Osteoblast (primary cell): ENCODE measurements around the gene WBP1L. TPM values are rescaled to one million over a fixed set of nuclear protein-coding genes. Genes with fewer than 3 reads are reported as not detected.

ENCODE experiments used
- DNase-seq: peaks from one replicate; pipeline ENCODE4 v3.0.0; 2011; ENCODE audit warnings: low spot score, mixed read lengths; ENCODE audit not compliant: insufficient read length; ENCODE audit errors: missing footprints
- H2AFZ ChIP-seq: 2 replicates; pipeline ENCODE4 v1.6.0; 2011; ENCODE audit warnings: mild to moderate bottlenecking, low read length
- H3K27ac ChIP-seq: 2 replicates; pipeline ENCODE4 v1.5.1; 2011; ENCODE audit warnings: mild to moderate bottlenecking, low read depth, low read length, moderate library complexity
- H3K27me3 ChIP-seq: 2 replicates; pipeline ENCODE4 v1.6.0; 2012; ENCODE audit warnings: mild to moderate bottlenecking, control low read depth, inconsistent platforms, low read length, moderate library complexity; ENCODE audit not compliant: insufficient read depth
- H3K36me3 ChIP-seq: 2 replicates; pipeline ENCODE4 v1.5.1; 2011; ENCODE audit warnings: mild to moderate bottlenecking, low read length, control low read depth, moderate library complexity; ENCODE audit not compliant: insufficient read depth
- H3K4me1 ChIP-seq: 2 replicates; pipeline ENCODE4 v1.5.1; 2011; ENCODE audit warnings: mild to moderate bottlenecking, low read length, control low read depth, moderate library complexity; ENCODE audit not compliant: insufficient read depth
- H3K4me2 ChIP-seq: 2 replicates; pipeline ENCODE4 v1.6.0; 2011; ENCODE audit warnings: mild to moderate bottlenecking, low read length; ENCODE audit not compliant: insufficient read depth
- H3K4me3 ChIP-seq: fragments of 200-600 bp; sonication (generic); 3 replicates; pipeline ENCODE4 v1.5.1; 2012; ENCODE audit warnings: mild to moderate bottlenecking, low read length, inconsistent platforms; ENCODE audit not compliant: insufficient read depth
- H3K79me2 ChIP-seq: 2 replicates; pipeline ENCODE4 v1.6.0; 2012; ENCODE audit warnings: mild to moderate bottlenecking, low read length, control low read depth, inconsistent platforms; ENCODE audit not compliant: insufficient read depth
- H3K9me3 ChIP-seq: 2 replicates; pipeline ENCODE4 v1.5.1; 2011; ENCODE audit warnings: low read depth, low read length, control low read depth
- H4K20me1 ChIP-seq: 2 replicates; pipeline ENCODE4 v1.6.0; 2012; ENCODE audit warnings: mild to moderate bottlenecking, low read length, control low read depth; ENCODE audit not compliant: insufficient read depth
- total RNA-seq: library from RNA; depleted of rRNA; stranded (reverse); fragments of >200 nt; gene quantifications from 2 replicates; pipeline ENCODE4 v1.2.3, GENCODE V29; 2012
- TF ChIP-seq, protein P1 (sequence below): IDR thresholded peaks from 2 replicates; pipeline ENCODE4 v1.5.1; 2011; ENCODE audit warnings: mild to moderate bottlenecking, low read depth, low read length, moderate library complexity; ENCODE audit errors: extremely low read depth

Gene WBP1L
- total RNA-seq, 1 donor = 76.4 TPM

GRCh38 chr10:102775201-102775934 is 31.6 kb downstream of the WBP1L start:
- peak overlapping the region; percentile 73 for H3K4me3 ChIP-seq
- no peaks in the 10 kb centered on the region for H3K27me3 ChIP-seq
- peak overlapping the region; percentile 99 for H3K27ac ChIP-seq
- H3K36me3 ChIP-seq = no peaks in the 10 kb centered on the region
- H2AFZ ChIP-seq = no peak overlapping the region
- no peaks in the 10 kb centered on the region for H3K9me3 ChIP-seq
- peak overlapping the region; percentile 98 for H3K4me2 ChIP-seq
- H4K20me1 ChIP-seq = peaks cover 17% of the 10 kb centered on the region
- TF ChIP-seq, protein P1, sequence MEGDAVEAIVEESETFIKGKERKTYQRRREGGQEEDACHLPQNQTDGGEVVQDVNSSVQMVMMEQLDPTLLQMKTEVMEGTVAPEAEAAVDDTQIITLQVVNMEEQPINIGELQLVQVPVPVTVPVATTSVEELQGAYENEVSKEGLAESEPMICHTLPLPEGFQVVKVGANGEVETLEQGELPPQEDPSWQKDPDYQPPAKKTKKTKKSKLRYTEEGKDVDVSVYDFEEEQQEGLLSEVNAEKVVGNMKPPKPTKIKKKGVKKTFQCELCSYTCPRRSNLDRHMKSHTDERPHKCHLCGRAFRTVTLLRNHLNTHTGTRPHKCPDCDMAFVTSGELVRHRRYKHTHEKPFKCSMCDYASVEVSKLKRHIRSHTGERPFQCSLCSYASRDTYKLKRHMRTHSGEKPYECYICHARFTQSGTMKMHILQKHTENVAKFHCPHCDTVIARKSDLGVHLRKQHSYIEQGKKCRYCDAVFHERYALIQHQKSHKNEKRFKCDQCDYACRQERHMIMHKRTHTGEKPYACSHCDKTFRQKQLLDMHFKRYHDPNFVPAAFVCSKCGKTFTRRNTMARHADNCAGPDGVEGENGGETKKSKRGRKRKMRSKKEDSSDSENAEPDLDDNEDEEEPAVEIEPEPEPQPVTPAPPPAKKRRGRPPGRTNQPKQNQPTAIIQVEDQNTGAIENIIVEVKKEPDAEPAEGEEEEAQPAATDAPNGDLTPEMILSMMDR = no peak
- H3K4me1 ChIP-seq = peaks cover 84% of the 10 kb centered on the region
- peaks cover 78% of the 10 kb centered on the region for H3K79me2 ChIP-seq
- peak; percentile 9 for DNase-seq

DNA sequence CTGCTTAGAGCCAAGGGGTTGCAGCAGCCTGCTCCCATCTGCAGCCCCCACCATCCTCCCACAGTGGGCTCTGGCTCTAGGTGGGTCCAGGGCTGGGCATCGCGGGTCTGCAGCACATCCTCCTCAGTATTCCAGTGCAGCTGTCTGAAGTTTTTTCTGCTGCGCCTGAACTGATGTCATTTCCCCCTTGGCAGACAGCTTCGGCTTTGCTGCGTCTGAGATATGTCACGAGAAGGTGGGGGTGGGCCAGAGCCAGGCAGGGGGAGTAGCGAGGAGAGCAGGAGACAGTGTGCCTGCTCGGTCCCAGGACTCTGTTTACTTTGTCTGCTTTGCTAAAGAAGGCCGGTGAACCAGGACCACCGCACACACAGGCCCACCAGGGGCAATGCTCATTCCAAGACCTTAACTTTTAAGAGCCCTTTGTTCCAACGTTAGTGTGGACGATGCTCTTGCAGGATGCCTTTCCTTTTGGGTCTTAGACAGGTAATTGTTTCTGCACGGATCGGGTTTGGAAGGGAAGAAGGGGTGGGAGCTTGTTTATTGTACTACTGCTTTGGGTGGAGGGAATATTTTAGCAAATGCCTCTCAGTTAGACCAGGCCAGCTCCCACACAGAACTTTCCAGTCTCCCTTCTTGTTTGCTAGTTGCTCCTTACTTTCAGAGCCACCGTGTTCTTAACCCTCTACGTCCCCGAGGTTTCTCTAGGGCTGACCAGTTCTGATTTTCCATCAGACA is 32.4 kb downstream of the WBP1L start:
- Histone ChIP-seq H3K4me2 (peak overlapping the region; percentile 98), H3K79me2 (peaks cover 79% of the 10 kb centered on the region), H2AFZ (no peak overlapping the region), H3K36me3 (no peaks in the 10 kb centered on the region), H3K27ac (peak overlapping the region; percentile 99), H3K9me3 (no peaks in the 10 kb centered on the region), H4K20me1 (peaks cover 19% of the 10 kb centered on the region), H3K4me3 (peak overlapping the region; percentile 73), H3K27me3 (no peaks in the 10 kb centered on the region), H3K4me1 (peaks cover 84% of the 10 kb centered on the region)
- peak; percentile 60 for DNase-seq
- TF ChIP-seq, protein P1 = no peak

- Histone ChIP-seq H3K79me2 (peaks cover 81% of the 10 kb centered on the region), H3K36me3 (no peaks in the 10 kb centered on the region), H3K27me3 (no peaks in the 10 kb centered on the region), H3K4me3 (peak overlapping the region; percentile 73), H3K4me2 (peak overlapping the region; percentile 98), H4K20me1 (peaks cover 23% of the 10 kb centered on the region), H3K27ac (peak overlapping the region; percentile 99), H3K9me3 (no peaks in the 10 kb centered on the region), H2AFZ (no peak overlapping the region), H3K4me1 (peaks cover 91% of the 10 kb centered on the region)
- TF ChIP-seq, protein P1 = no peak
- DNase-seq = peak; percentile 89
These were observed 33.2 kb downstream of the WBP1L start for GRCh38 chr10:102776779-102777456.
